Measurements from ENCODE around the gene POLR1E. TPM values are rescaled to one million over a fixed set of nuclear protein-coding genes. Genes with fewer than 3 reads are reported as not detected.
"Not testable (repeated sequence)": the region's sequence is repeated elsewhere in the genome, so short reads cannot be mapped to it uniquely, and the experiment has no call there.

Gene POLR1E
- total RNA-seq, 4 donors from 2014 or later: 4.0 to 15.7 (median 9.0) TPM

- Histone ChIP-seq H3K27me3 (no peaks in the 10 kb centered on the region), H3K4me1 (no peaks in the 10 kb centered on the region), H3K36me3 (no peaks in the 10 kb centered on the region), H3K4me3 (no peak overlapping the region), H3K27ac (no peak overlapping the region), H3K9me3 (no peaks in the 10 kb centered on the region)
- no peak for DNase-seq
- WGBS, 2 donors (ENCODE audit: low coverage in 1 of 2): 86 to 96% methylated on average over 1 to 3 of the region's 3 CpGs
- TF ChIP-seq POLR2A (IDR thresholded peaks at IDR 0.05) (no peak), POLR2AphosphoS5 (IDR thresholded peaks at IDR 0.05) (no peak), EP300 (IDR thresholded peaks at IDR 0.05; ENCODE audit: low read depth) (no peak), CTCF (IDR thresholded peaks at IDR 0.05) (no peak)
- intact Hi-C loops (cut with DNase I; ENCODE audit: low total_unique reads) (no loop called here), in situ Hi-C loops (cut with MboI; ENCODE audit: low pct_ligation_motif_present in 1 of 4, low pct_unique_long_range_greater_than_20kb in 1 of 4, low sequenced_read_pairs in 3 of 4) (no loop called here)
Measured at GRCh38 chr9:37508834-37509206, 23.1 kb downstream of the POLR1E start.

GRCh38 chr9:37509536-37509935 is 23.8 kb downstream of the POLR1E start:
- DNase-seq: no peak
- Histone ChIP-seq H3K27ac (no peak overlapping the region), H3K27me3 (no peaks in the 10 kb centered on the region), H3K9me3 (no peaks in the 10 kb centered on the region), H3K4me3 (no peak overlapping the region), H3K4me1 (no peaks in the 10 kb centered on the region), H3K36me3 (no peaks in the 10 kb centered on the region)
- WGBS, 2 donors (ENCODE audit: low coverage in 1 of 2): 90 to 94% methylated on average over 4 to 7 of the region's 7 CpGs
- TF ChIP-seq POLR2A (IDR thresholded peaks at IDR 0.05) (no peak), POLR2AphosphoS5 (IDR thresholded peaks at IDR 0.05) (no peak), CTCF (IDR thresholded peaks at IDR 0.05) (no peak), EP300 (IDR thresholded peaks at IDR 0.05; ENCODE audit: low read depth) (no peak)
- in situ Hi-C loops (cut with MboI; ENCODE audit: low pct_ligation_motif_present in 1 of 4, low pct_unique_long_range_greater_than_20kb in 1 of 4, low sequenced_read_pairs in 3 of 4): no loop called here
- intact Hi-C loops (cut with DNase I; ENCODE audit: low total_unique reads): no loop called here

GRCh38 chr9:37510053-37510452 is 24.3 kb downstream of the POLR1E start:
- DNase-seq; in situ Hi-C loops (cut with MboI; ENCODE audit: low pct_ligation_motif_present in 1 of 4, low pct_unique_long_range_greater_than_20kb in 1 of 4, low sequenced_read_pairs in 3 of 4); H3K36me3 ChIP-seq; H3K9me3 ChIP-seq; H3K4me3 ChIP-seq; H3K4me1 ChIP-seq; intact Hi-C loops (cut with DNase I; ENCODE audit: low total_unique reads); H3K27ac ChIP-seq; H3K27me3 ChIP-seq: not testable (repeated sequence)
- WGBS, 2 donors (ENCODE audit: low coverage in 1 of 2): 76 to 89% methylated on average over 5 of the region's 5 CpGs

GRCh38 chr9:37511016-37512010 is 25.6 kb downstream of the POLR1E start:
- Histone ChIP-seq H3K27ac (no peak overlapping the region), H3K36me3 (no peaks in the 10 kb centered on the region), H3K4me1 (no peaks in the 10 kb centered on the region), H3K9me3 (no peaks in the 10 kb centered on the region), H3K4me3 (no peak overlapping the region), H3K27me3 (no peaks in the 10 kb centered on the region)
- 90% methylated on average over 15 of the region's 15 CpGs; no CpG with 5 or more reads in 1 of the 2 donors for WGBS, 2 donors (ENCODE audit: low coverage in 1 of 2)
- in situ Hi-C loops (cut with MboI; ENCODE audit: low pct_ligation_motif_present in 1 of 4, low pct_unique_long_range_greater_than_20kb in 1 of 4, low sequenced_read_pairs in 3 of 4): no loop called here
- TF ChIP-seq CTCF (IDR thresholded peaks at IDR 0.05) (no peak), EP300 (IDR thresholded peaks at IDR 0.05; ENCODE audit: low read depth) (no peak), POLR2A (IDR thresholded peaks at IDR 0.05) (no peak), POLR2AphosphoS5 (IDR thresholded peaks at IDR 0.05) (no peak)
- intact Hi-C loops (cut with DNase I; ENCODE audit: low total_unique reads): no loop called here
- DNase-seq: no peak
